ENCODE results near the gene BMP7.

BMP7 gene

DNA sequence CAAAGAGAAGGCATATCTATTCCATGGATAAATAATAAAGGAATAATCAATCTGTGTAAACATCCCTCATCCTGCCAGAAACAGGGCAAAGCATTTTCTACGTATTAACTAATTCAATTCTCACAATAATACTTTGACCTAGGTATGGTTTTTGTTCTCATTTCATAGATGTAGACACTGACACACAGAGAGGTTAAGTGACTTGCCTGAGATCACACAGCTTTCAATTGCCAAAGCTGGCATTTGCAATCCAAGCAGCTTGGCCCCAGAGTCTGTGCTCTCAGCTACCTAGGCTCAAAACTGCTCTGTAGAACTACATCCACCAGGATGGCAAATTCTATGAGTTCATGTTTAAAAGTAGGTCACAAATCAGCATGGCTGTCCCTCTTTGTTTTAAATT, 124.9 kb downstream of the BMP7 start:
- DNase-seq: no peak

DNA sequence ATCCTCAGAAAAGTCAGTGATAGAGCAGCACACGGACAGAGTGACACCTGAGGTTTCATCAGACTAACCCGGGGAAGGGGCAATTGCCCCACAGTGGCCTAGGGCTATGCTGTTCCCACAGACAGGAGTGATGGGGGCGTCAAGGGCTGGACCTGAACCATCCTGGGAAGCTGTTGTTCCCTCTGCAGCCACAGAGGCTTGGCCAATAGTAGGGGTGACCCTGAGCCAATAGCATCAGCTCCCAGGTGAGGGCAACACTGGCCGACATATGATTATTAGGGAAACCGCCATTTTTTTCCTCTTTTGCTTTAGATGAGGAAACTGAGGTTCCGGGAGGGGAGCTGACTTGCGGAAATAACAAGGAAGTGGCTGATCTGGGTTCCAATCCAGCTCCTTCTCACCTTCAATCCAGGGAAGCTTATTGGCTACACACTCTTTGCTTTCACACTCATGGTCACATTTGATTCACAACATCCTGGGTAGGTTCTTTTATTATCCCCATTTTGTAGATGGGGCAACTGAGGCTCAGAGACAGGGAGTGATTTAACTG, 126.0 kb downstream of the BMP7 start:
- DNase-seq: no peak

DNA sequence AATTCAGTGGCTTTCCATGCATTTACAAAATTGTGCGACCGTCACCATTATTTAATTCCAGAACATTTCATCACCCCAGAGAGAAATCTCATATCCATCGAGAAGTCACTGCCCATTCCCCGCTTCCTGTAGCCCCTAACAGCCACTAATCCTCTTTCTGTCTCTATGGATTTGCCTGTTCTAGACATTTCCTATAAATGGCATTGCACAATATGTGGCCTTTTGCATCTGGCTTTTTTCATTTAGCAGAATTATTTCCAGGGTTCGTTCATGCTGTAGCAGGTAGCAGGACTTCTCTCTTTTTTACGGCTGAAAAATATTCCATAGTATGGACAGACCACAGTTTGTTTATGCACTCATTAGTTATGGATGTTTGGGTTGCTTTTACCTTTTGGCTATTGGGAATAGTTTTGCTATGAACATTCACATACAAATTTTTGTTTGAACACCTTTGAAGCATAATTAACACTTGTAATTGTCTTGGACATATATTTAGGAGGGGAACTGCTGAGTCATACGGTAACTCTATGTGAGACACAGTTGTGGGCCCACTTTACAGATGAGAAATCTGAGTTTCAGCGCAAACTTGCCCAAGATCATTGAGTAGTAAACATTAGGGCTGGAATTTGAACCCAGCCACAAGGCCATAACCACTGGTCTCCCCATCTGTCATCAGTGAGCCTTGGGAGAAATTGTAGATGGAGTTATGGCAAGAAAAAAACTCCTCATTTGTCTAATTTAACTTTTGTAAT, 126.9 kb downstream of the BMP7 start:
- DNase-seq: no peak

DNA sequence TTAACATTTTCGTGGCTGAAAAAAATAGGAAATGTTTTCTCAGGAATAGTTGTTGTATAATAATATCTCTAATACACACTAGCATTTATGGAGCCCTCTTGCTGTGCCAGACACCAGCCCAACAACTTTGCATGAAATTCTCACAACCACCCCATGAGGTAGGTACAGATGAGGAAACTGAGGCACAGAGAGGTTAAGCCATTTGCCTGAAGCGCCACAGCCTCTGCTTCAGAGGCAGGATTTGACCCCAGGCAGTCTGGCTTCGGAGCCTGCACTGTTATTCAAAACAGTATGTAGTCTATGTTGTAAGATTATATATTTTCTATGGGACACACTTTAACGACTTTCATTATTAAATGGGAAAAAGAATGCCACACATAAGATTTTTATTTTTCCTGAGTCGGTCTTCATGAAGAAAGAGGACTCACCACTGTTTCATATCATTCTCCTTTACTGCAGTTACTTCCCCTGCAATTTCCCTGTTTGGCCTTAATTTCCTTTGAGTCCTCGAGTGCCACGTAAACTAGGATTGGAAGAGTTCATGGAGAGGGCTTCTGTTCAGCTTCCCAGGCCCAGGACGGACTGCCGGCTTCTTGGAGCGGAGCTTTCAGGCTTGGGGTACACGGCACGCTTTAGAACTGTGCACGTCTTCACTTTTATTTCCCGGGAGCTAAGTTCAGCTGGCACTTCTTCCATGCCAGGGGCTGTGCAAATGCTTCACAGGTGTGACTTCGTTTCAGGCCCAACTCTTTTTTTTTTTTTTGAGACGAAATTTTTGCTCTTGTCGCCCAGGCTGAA, 128.0 kb downstream of the BMP7 start:
- no peak for DNase-seq

DNA sequence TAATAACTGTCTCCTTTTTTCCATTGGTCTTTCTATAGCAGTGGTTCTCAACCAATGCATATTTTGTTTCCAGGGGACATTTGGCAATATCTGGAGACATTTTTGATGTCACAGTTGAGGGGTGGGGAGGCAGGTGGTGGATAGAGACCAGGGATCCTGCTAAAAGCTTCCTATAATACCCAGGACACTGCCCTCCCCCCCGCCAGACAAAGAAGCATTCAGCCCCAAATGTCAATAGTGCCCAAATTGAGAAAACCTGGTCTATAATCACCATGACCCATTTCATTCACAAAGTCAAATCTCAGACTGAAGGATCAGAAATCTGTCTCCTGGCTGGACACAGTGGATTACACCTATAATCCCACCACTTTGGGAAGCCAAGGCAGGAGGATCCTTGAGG, 128.8 kb downstream of the BMP7 start:
- DNase-seq: no peak

DNA sequence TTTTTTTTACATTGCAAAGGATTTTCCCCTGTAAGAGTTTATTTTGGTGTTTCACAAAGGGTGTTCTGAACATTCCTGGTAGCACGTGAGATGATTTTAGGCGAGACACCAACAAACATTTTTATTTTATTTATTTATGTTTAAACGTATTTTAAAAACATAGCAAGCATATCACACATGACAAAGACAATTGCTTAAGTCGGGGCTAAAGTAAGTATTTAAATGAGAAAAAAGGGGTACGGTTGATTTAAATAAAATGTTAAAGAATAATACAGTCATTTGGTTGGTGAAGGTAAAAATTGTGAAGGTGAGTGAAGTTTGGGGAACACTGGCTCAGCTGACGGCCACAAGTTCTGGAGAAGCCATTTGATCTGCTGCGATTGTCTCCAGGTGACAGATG, 129.7 kb downstream of the BMP7 start:
- DNase-seq: no peak

DNA sequence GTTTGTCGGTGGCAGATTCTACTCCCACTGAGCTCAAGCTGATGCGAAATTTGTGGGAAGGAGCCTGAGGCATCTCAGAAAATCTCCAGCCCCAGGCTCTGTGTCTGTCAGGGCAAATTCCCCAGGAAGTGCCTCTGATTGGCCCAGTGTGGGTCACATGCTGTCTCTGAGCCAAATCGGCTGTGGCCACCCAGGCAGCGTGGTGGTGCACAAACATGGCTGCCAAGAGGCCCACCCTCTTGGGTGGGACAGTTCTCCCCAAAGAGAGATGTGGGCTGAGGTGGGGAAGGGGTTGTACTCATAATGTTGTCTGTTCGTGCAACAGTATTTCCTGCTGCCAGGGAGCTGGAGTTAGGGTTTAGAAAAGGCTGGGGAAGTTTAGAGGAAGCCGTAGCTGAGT, 130.6 kb downstream of the BMP7 start:
- DNase-seq: no peak

DNA sequence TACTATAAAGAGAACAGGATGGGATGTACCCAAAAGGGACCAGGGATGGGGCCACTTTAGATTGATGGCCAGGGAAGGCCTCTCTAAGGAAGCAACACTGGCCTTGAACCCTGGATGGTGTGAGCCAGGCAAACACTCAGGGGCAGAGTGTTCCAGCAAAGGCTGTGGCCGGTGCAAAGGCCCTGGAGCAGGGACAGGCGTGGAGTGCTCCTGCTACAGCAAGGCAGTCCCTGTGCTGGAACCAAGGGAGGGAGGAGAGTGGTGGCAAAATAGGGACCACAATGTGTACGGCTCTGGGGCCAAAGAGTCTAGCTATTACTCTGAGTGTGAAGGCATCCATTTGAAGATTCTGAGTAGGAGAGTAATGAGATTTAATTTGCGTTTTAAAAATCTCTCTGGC, 131.6 kb downstream of the BMP7 start:
- DNase-seq: no peak

DNA sequence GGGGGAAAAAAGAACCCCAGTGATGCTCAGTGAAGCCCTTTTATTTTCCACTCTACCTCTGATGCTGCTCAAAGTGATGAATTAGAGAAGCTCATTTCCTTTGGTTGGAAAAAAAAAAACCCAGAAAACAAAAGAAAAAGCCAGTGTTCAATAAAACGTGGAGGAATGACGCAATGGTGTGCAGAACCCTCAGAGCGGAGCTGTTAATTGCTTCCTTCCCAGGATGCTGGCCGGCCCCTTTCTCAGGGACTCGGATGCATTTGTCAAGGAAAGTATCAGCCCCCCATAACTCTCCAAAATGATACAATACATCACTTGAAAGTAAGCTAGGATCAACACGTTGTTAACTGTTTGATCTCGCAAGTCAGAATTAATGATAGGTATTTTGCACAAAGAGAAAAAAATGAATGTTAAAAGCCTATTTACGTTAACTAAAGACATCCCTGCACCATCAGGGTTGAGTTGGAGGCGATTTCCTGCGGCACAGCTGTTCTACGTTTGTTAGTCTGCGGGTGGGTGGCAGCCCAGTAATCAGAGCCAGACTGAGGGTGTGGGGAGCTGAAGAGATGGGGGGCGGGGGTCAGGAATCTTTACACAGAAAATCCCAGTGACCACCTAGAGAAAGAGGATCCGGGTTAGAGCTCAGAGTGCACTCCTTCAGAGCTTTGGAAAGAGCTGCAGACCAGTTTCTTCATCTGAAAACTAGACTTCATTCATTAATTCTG, 132.4 kb downstream of the BMP7 start:
- DNase-seq: no peak

DNA sequence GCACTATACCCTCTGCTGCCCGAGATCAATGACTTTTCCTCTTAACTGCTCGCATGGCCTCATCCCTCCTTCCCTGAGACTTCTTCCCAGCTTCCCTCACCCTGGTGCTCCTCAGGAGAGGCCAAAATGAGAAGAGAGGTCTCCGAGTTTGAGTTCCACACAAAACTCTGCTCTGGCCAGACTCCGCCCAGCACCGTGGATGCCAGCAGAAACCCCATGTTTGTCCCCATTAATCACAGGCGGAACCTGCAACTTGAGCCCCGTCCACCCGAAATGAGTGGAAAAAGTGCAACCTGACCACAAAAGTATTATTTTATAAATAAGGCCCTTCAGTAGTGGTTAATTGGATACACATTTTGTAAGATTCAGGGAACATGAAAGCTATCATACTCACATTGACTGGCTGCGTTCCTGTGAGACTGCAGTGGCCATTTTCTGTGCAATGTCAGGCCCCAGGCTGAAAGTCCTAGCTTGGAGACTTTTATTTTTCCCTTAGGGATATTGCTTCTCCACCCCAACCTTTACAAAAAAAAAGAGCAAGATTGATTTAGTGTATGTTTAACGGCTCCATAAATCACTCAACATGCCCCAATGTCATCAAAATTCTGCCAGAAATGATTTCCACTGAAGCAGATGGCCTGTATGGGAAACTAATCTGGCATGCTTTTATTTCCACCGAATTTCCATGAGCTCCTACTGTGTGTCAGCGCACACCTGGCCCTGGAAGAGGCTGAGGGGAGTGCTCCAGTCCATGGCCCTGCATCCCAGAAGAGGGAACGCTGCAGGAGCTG, 134.6 kb downstream of the BMP7 start:
- DNase-seq: no peak

DNA sequence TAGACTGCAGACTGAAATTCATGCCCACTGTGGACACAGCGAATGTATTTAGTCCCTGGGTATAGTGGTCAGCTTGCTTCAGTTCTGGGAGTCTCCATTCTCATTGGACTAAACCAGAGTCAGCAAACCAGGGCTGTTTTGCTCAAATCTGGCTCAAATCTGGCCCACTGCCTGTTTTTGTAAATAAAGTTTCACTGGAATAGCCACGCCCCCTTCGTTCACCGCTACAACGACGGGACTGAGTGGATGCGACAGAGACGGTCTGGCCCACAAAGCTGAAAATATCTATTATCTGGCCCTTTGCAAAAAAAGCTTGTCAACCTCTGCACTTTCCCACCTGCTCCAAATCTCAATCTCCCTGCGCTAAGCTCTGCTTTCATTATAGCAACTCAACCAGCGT, 135.4 kb downstream of the BMP7 start:
- no peak for DNase-seq

DNA sequence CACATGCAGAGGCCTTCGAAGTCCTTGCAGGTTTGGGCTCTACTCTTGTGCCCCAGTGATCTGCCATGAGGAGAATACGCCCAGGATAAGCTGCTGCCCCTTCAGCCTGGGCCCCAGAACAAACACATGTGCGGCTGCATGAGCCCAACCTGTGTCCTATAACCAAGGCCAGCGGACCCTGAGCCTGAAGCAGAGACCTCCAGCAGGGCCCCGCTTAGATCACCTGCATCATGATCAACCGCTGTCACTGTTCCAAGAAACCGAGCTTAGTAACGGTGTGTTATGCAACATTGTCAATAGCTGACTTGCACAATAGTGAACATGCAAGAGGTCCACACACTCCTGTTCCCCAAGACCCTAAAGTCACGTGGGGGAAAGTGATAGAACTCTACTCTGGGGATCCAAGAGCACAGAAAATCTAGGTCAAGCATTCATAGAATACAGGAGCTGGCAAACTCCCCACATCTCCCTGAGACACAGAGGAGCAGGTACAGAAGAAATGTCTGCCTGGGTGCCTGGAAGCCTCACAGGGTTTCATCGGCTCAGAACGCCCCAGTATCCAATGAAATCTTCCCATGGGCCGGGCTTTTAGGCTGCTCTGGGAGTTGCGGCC, 136.2 kb downstream of the BMP7 start:
- DNase-seq: no peak

DNA sequence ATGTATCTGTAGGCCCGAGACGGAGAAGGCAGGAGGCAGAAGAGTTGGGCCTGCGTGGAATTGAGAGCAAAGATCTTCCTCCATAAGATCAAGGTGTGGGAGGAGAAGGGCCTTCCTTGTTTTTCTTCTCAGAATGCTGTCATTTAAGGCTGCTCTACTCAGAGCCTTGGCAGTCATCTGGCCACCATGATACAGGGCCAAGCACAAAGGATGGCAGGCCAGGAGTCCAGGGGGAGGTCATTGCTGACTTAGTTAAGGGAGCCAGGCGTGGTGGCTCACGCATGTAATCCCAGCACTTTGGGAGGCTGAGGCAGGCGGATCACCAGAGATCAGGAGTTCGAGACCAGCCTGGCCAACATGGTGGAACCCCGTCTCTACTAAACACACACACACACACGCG, 137.1 kb downstream of the BMP7 start:
- no peak for DNase-seq

DNA sequence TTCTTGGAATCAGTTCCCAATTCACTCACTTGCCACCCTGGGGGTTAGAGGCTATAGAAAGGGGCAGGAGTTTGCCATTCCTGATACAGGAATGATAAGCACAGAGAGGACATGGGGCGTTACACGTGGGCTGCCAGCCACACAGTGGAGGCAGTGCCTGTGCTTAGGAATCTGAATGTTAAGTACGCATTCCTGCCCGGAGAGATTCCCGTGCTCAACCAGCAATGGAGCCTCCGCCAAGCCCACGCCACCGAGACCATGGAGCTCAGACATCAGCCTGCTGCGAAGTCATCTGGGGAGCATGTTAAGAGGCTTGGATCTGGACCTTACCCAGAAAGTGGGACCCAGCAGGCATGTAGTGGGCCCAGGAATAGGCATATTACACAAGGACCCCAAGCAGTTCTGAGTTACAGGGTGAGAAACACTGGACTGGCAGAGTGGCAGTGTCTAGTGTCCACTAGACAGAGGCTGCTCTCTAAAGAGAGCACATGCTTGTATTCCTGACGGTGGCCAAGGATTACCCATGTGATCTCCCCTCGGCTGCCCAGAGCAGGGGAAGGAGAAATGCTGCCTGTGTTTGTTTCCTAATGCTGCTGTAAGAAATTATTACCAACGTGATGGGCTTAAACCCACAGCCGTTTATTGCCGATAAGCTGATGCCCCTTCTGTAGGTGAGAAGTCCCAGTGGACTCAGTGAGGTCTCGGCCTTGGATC, 138.2 kb downstream of the BMP7 start:
- no peak for DNase-seq

DNA sequence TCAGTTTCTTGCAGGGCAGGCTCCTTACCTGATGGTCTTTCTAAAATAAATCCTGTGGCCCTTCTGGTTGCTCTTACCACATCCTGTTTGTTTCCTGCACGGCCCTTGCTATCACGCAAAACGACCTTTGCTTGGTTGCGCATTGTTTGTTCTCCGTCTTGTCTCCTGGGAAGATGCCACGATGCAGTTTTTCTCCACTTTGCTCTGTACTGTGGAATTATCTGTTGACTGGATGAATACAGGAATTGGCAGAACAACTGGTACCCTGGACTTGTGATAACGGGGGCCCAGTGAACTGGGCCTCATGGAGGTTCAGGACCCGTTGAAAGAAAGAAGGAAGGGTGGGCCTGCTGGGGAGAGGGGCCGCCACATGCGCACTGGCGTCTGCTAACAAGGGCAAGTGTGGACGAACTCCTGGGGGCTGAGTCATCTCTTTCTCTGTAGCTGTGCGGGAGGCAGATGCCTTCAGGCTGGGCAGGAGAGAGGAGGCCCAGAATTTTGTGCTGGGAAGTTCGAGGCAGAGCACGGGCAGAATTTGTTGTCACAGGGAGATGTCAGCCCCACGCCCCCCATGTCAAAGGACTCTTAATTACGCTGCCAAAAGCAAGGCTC, 139.9 kb downstream of the BMP7 start:
- DNase-seq: no peak

DNA sequence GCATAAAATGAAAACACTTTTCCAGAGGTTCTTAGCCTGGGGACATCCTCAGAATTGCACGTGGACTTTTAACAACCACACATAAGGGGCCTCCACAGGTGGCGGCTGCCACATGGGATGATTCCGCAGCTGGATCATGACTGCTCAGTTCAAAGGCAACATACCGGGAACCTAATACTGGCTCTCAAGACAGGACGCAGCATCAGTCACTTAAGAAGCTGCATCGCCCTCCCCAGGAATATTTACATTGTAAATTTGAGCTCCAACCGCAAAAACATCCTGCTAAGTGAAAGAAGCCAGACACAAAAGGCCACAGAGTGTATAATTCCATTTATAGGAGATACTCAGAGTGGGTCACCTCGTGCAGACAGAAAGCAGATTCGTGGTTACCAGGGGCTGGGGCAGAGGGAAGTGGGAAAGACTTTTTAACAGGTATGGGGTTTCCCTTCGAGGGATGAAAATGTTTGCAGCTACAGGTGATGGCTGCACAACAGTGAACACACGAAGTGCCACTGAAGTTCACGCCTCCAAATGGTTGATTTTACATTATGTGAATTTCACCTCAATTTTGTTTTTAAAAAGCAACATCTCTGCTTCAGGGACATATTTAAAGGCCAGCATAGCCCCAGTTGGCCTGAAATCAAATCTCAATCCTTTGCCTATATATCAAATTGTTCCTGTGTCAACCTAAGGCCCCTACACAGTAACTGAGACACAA, 141.5 kb downstream of the BMP7 start:
- DNase-seq: no peak

DNA sequence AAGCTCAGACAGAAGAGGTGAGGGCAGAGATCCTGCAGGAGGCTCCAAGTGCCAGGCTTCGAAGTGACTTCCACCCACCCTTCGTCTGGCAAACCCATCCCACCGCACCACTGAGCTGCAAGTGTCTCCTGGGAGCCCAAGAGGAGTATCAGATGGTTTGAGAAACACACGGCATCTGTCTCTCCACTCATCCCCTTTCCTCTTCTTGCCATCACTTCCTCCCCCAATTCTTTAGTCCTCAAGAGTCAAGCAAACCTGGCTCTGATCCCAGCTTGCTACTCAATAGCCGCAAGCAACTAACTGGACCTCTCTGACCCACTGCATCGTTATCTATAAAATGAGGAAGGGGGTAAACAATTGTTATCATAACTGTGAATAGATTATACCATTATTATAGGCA, 142.1 kb downstream of the BMP7 start:
- no peak for DNase-seq

DNA sequence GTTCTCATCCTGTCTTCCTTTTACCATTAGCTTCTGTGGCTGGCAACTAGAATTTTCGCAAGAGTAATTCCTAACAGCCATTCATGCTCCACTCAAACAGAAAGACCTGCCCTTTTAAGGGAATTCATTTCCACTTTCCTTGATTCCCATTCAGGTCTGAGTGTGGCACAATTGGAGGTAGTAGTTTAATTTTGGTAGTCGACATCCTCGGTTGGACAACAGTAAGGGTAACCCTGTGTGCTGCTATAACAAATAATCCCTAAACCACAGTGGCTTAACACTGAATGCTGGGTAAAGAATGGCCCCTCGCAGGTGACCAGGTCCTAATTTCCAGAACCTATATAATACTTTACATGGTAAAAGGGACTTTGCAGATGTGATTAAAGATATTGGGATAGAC, 142.9 kb downstream of the BMP7 start:
- DNase-seq: no peak

DNA sequence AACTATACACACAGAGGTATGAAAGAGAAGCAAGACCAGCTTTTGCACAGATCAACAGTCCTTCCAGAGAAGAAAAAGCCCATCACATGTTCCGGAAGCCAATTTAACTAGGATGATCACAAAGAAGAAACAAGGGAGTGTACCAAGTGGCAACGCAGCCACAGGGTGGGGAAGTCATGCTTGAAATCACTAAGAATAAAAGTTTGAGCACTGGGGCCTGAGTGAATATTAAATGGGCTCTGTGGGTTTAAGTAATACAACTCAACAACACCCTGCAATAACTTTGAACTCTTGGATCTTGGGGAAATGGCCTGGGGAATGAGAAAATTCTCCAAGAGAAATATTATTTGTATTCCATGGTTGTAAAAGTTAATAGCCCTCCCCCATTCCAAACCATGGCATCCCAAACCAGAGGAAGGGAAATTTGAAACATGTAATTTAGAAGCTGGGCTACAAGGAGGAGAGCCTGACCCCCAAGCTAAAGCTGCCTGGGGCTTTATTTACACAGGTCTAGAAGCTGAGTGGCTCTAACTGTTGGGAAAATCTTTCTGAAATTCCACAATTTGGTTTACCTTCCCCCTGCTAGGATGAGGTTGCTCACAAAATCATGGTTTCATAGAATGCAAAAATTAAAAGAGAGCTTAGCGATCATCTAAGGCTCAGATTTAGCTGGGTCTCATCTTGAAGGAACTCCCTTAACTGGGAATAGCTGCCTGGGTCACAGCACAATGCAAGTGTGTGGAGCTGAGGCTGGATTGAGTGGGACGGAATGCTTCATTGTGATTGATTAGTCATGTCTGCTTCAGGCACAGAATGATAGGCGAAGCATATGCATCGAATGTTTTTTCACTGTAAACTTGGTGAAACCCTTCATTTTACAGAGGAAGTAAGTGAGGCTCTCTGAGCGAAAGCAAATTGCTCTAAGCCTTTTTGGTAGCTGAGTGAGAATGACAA, 143.6 kb downstream of the BMP7 start:
- no peak for DNase-seq
